NB4 (cell line): ENCODE results near the gene SPRTN.

Source experiments
- CTCF ChIP-seq: IDR thresholded peaks from one replicate; pipeline ENCODE4 v1.5.1; 2012; ENCODE audit warnings: low read depth, low read length
- MAX ChIP-seq: IDR thresholded peaks from 2 replicates; pipeline ENCODE4 v1.6.1; 2011; ENCODE audit warnings: low read depth, low read length
- POLR2A ChIP-seq: IDR thresholded peaks from 2 replicates; pipeline ENCODE4 v1.6.1; 2011; ENCODE audit warnings: mild to moderate bottlenecking; ENCODE audit not compliant: insufficient read length; ENCODE audit errors: extremely low read depth

GRCh38 chr1:231332761-231333160 is 5.3 kb upstream of the SPRTN start:
- TF ChIP-seq CTCF = no peak
- TF ChIP-seq MAX = no peak
- no peak for TF ChIP-seq POLR2A
